ENCODE data around the gene TMC2.

TMC2 gene

DNA sequence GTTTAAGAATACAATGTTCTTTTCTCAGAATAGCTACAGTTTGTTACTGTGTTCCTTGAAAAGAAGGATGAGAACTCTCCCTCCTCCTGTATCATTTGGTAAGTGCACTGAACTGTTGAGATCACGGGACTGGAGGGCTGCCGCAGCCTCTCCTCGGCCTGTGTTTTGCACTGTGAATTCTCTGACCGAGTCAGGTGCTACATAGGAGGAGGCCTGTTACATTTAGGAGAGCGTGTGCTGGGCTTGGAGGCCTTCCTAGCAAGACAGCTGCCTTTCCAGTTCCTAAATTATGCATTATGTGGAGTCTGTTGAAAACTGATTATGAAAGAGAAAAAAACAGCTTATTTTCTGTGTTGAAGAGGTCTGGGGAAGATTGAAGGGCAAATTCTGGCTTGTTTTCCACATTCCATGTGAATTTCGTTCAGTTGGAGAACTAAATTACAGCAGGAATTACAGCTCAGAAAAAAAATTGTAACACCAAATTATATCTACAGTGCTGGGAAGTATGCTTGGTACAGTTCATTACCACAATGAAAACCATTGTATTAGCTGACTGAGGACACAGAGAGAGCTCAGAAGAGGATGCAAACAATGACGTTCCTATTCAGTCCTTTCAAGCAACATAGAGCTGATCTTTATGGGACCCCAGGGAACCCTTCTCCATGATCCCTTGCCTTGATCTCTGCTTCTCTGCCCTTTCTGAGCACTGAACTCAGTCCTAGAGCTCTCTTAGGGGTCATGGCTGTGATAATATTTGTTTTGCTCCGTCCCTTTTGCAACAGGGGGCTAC is 2.8 kb downstream of the TMC2 start:
- no peak overlapping the region for H3K4me3 ChIP-seq (ENCODE audit: control insufficient read depth, low read depth, low read length)
- no peak for DNase-seq (ENCODE audit: low read depth)
- TF ChIP-seq, protein P1, sequence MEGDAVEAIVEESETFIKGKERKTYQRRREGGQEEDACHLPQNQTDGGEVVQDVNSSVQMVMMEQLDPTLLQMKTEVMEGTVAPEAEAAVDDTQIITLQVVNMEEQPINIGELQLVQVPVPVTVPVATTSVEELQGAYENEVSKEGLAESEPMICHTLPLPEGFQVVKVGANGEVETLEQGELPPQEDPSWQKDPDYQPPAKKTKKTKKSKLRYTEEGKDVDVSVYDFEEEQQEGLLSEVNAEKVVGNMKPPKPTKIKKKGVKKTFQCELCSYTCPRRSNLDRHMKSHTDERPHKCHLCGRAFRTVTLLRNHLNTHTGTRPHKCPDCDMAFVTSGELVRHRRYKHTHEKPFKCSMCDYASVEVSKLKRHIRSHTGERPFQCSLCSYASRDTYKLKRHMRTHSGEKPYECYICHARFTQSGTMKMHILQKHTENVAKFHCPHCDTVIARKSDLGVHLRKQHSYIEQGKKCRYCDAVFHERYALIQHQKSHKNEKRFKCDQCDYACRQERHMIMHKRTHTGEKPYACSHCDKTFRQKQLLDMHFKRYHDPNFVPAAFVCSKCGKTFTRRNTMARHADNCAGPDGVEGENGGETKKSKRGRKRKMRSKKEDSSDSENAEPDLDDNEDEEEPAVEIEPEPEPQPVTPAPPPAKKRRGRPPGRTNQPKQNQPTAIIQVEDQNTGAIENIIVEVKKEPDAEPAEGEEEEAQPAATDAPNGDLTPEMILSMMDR (IDR thresholded peaks at IDR 0.05; ENCODE audit: control insufficient read depth, insufficient read depth, low read depth, low read length, missing control alignments), result no peak

GRCh38 chr20:2541940-2542339 is 5.6 kb downstream of the TMC2 start:
- TF ChIP-seq, protein P1 (IDR thresholded peaks at IDR 0.05; ENCODE audit: control insufficient read depth, insufficient read depth, low read depth, low read length, missing control alignments), result no peak
- H3K4me3 ChIP-seq (ENCODE audit: control insufficient read depth, low read depth, low read length), result no peak overlapping the region
- DNase-seq (ENCODE audit: low read depth), result no peak

- H3K4me3 ChIP-seq (ENCODE audit: control insufficient read depth, low read depth, low read length), result no peak overlapping the region
- no peak for DNase-seq (ENCODE audit: low read depth)
- TF ChIP-seq, protein P1 (IDR thresholded peaks at IDR 0.05; ENCODE audit: control insufficient read depth, insufficient read depth, low read depth, low read length, missing control alignments), result no peak
These were observed 6.0 kb downstream of the TMC2 start for GRCh38 chr20:2542361-2542760.

DNA sequence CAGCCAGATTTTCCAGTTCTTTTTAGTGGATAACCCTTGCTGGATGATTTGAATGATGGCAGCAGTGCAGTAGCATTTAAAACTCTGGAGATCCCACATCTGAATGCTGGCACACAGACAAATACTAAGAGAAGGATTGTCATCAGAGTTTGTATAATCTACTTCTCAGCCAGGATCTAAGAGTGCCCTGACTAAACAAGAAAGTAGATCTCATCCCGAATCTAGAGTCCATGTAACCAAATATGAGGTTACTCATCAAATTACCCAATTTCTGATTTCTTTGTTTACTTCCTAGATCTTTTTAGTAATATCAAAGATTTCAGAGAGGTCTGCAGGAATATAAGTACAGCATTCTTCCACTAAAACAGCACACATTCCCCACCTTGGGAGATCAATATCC is 7.8 kb downstream of the TMC2 start:
- H3K4me3 ChIP-seq (ENCODE audit: control insufficient read depth, low read depth, low read length), result no peak overlapping the region
- DNase-seq (ENCODE audit: low read depth), result no peak
- TF ChIP-seq, protein P1 (IDR thresholded peaks at IDR 0.05; ENCODE audit: control insufficient read depth, insufficient read depth, low read depth, low read length, missing control alignments), result no peak

DNA sequence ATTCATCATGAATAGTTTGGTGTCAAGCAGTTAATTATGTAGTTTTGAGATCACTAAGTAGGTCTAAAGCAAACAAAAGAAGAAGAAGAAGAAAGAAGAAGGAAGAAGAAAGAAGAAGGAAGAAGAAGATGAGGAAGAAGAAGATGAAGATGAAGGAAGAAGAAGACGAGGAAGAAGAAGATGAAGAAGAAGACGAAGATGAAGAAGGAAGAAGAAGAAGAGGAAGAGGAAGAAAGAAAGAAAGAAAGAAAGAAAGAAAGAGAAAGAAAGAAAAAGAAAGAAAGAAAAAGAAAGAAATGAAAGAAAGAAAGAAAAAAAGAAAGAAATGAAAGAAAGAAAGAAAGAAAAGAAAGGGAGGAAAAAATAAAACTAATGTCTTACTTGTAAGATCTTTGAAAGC is 9.2 kb downstream of the TMC2 start:
- TF ChIP-seq, protein P1 (IDR thresholded peaks at IDR 0.05; ENCODE audit: control insufficient read depth, insufficient read depth, low read depth, low read length, missing control alignments), result no peak
- H3K4me3 ChIP-seq (ENCODE audit: control insufficient read depth, low read depth, low read length), result no peak overlapping the region
- no peak for DNase-seq (ENCODE audit: low read depth)

- no peak overlapping the region for H3K4me3 ChIP-seq (ENCODE audit: control insufficient read depth, low read depth, low read length)
- TF ChIP-seq, protein P1 (IDR thresholded peaks at IDR 0.05; ENCODE audit: control insufficient read depth, insufficient read depth, low read depth, low read length, missing control alignments), result no peak
- DNase-seq (ENCODE audit: low read depth), result no peak
These were observed 21.7 kb downstream of the TMC2 start for GRCh38 chr20:2557873-2558580.

Measured in AG09309 (cell line).